Naive thymus-derived CD8-positive, alpha-beta T cell (primary cell): ENCODE measurements around the gene WDR53. TPM values are rescaled to one million over a fixed set of nuclear protein-coding genes. Genes with fewer than 3 reads are reported as not detected.
"Not testable (repeated sequence)": the region's sequence is repeated elsewhere in the genome, so short reads cannot be mapped to it uniquely, and the experiment has no call there.

ENCODE experiments used
- ATAC-seq, 2 donors: fragments of 150-1000 bp; cut with Tn5 transposase in 1 of 2; sonication (Bioruptor Pico), chemical (Tn5 transposase) in 1 of 2; 1 replicate in 1 of 2; 2 replicates in 1 of 2; pipeline ENCODE4 v1.10.0; 2021; ENCODE audit warnings: mild to moderate bottlenecking in 2 of 2, moderate library complexity in 2 of 2
- POLR2A ChIA-PET: fragments of 350-600 bp; sonication (Branson Sonifier 250); formaldehyde crosslinking; loops from one replicate; lab custom pipeline; 2021; ENCODE audit warnings: antibody characterized with exemption; lab: Charles Lee
- DNase-seq, 10 donors: peaks; one replicate each; pipeline versions ENCODE4 v3.0.0 to v3.0.0-alpha.2; 2020 to 2022
- H3K27ac Mint-ChIP-seq, 10 donors: one replicate each; pipeline ENCODE4 v1.8.0; 2020 to 2022; ENCODE audit warnings: mild to moderate bottlenecking in 10 of 10, mixed read lengths in 10 of 10, moderate library complexity in 4 of 10, inconsistent platforms in 1 of 10
- H3K27me3 Mint-ChIP-seq, 5 donors: one replicate each; pipeline ENCODE4 v1.8.0; 2021 to 2022; ENCODE audit warnings: mixed read lengths in 5 of 5
- H3K36me3 Mint-ChIP-seq, 3 donors: one replicate each; pipeline ENCODE4 v1.8.0; 2020 to 2022; ENCODE audit warnings: mixed read lengths in 3 of 3, mild to moderate bottlenecking in 2 of 3, inconsistent platforms in 1 of 3
- H3K4me1 Mint-ChIP-seq, 4 donors: one replicate each; pipeline ENCODE4 v1.8.0; 2021 to 2022; ENCODE audit warnings: mixed read lengths in 4 of 4
- H3K4me3 Mint-ChIP-seq, 10 donors: one replicate each; pipeline ENCODE4 v1.8.0; 2020 to 2022; ENCODE audit warnings: mild to moderate bottlenecking in 10 of 10, mixed read lengths in 10 of 10, moderate library complexity in 6 of 10, inconsistent platforms in 1 of 10
- H3K9me3 Mint-ChIP-seq, 9 donors: one replicate each; pipeline ENCODE4 v1.8.0; 2020 to 2022; ENCODE audit warnings: mixed read lengths in 9 of 9, mild to moderate bottlenecking in 3 of 9, inconsistent platforms in 1 of 9, moderate library complexity in 1 of 9
- polyA plus RNA-seq, 3 donors: library from polyadenylated mRNA; unstranded; fragments of 300-500 nt; fragmentation: Illumina TruSeq; gene quantifications; one replicate each; pipeline ENCODE4 v1.2.3, GENCODE V29; 2021
- total RNA-seq, 8 experiments: library from RNA in 2 of 8; stranded (reverse) in 2 of 8; gene quantifications; one replicate each; pipeline ENCODE4 v1.2.3 and lab custom pipeline; 2021 to 2026

WDR53 gene
- total and polyA plus RNA-seq, 5 experiments from 2014 or later, result 11.8 to 23.0 (median 17.4) TPM

DNA sequence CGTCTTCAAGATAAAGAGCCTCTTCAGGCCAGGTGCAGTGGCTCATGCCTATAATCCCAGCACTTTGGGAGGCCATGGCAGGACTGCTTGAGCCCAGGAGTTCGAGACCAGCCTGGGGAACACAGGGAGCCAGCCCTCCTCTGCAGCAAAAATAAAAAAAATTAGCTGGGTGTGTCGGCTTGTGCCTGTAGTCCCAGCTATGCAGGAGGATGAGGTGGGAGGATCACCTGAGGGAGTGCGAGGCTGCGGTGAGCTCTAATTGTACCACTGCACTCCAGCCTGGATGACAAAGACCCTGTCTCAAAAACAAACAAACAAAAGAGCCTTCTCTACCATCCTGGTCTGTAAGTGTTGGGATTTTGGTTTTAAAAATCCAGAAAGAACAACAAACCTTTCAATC is 11.1 kb downstream of the WDR53 start:
- Mint-ChIP-seq H3K27me3 (no peaks in the 10 kb centered on the region), H3K27ac (no peak overlapping the region), H3K9me3 (no peaks in the 10 kb centered on the region), H3K4me1 (peaks cover 4 to 29% (median 24%) of the 10 kb centered on the region in 4 donors), H3K36me3 (peaks cover 0 to 48% (median 4%) of the 10 kb centered on the region in 3 donors), H3K4me3 (no peak overlapping the region)
- DNase-seq (no peak), ATAC-seq (no peak)
- POLR2A ChIA-PET, result interaction anchor here (0.6 kb wide), 1 partner anchor 17 kb away, joined by 5 read pairs; no protein-coding TSS in a partner anchor

GRCh38 chr3:196555295-196555694 is 13.1 kb downstream of the WDR53 start:
- peaks cover 0 to 40% (median 4%) of the 10 kb centered on the region in 3 donors for H3K36me3 Mint-ChIP-seq
- peak overlapping the region in 3 of 10 donors; percentile 4 to 83 (median 20) for H3K27ac Mint-ChIP-seq
- ATAC-seq (no peak), DNase-seq (no peak)
- H3K4me3 Mint-ChIP-seq, result no peak overlapping the region
- POLR2A ChIA-PET, result interaction anchor here (0.8 kb wide), 1 partner anchor 1181 kb away, joined by 3 read pairs; no protein-coding TSS in a partner anchor
- no peaks in the 10 kb centered on the region for H3K27me3 Mint-ChIP-seq
- peaks cover 0 to 2% (median 0%) of the 10 kb centered on the region in 9 donors for H3K9me3 Mint-ChIP-seq
- H3K4me1 Mint-ChIP-seq, result peaks cover 4 to 23% (median 20%) of the 10 kb centered on the region in 4 donors

DNA sequence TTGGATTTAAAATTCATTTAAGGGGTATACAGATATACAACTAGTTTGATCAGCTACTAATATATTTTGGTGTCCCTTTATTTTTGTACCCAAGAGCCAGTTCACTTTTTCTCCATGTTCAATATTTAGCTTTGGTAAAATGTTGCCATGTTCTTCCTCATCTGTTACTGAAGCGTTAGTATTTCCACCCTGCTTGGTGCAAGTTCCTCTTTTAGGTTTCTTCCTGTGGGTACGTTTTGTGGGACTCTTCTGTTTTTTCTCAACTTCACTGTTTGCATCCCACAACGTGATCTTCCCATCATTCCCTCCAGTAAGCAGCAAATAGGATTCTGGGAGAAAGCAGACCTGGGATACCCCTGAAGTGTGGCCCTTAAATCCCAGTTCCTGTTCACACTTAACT is 14.1 kb downstream of the WDR53 start:
- peak overlapping the region in 4 of 10 donors; percentile 24 to 81 (median 44) for H3K27ac Mint-ChIP-seq
- DNase-seq, result no peak
- H3K9me3 Mint-ChIP-seq, result peaks cover 0 to 6% (median 0%) of the 10 kb centered on the region in 9 donors
- POLR2A ChIA-PET, result no interaction called here
- no peaks in the 10 kb centered on the region for H3K27me3 Mint-ChIP-seq
- no peak for ATAC-seq
- peaks cover 0 to 30% (median 2%) of the 10 kb centered on the region in 3 donors for H3K36me3 Mint-ChIP-seq
- peaks cover 4 to 19% (median 10%) of the 10 kb centered on the region in 4 donors for H3K4me1 Mint-ChIP-seq
- no peak overlapping the region for H3K4me3 Mint-ChIP-seq

DNA sequence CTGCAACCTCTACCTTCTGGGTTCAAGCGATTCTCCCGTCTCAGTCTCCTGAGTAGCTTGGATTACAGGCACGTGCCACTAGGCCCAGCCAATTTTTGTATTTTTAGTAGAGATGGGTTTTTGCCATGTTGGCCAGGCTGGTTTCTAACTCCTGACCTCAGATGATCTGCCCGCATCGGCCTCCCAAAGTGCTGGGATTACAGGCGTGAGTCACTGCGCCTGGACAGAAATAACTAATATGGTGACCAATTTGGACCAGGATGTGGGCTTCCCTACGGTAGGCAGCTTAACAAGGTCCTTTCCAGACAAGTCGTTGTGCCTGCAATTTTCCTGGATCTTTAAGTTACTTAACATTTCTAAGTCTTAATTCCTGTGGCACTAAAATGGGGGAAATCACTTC is 14.8 kb downstream of the WDR53 start:
- no peak for ATAC-seq
- H3K4me3 Mint-ChIP-seq, result no peak overlapping the region
- POLR2A ChIA-PET, result no interaction called here
- peak overlapping the region in 1 of 10 donors; percentile 11 for H3K27ac Mint-ChIP-seq
- no peak for DNase-seq
- H3K36me3 Mint-ChIP-seq, result peaks cover 0 to 26% (median 2%) of the 10 kb centered on the region in 3 donors
- peaks cover 0 to 6% (median 0%) of the 10 kb centered on the region in 9 donors for H3K9me3 Mint-ChIP-seq
- no peaks in the 10 kb centered on the region for H3K27me3 Mint-ChIP-seq
- H3K4me1 Mint-ChIP-seq, result peaks cover 4 to 19% (median 5%) of the 10 kb centered on the region in 4 donors

GRCh38 chr3:196552253-196552652 is 16.1 kb downstream of the WDR53 start:
- peaks cover 4 to 21% (median 4%) of the 10 kb centered on the region in 3 donors for H3K36me3 Mint-ChIP-seq
- H3K27me3 Mint-ChIP-seq, result no peaks in the 10 kb centered on the region
- ATAC-seq (no peak), DNase-seq (no peak)
- POLR2A ChIA-PET, result no interaction called here
- no peak overlapping the region for H3K27ac Mint-ChIP-seq
- peaks cover 0 to 14% (median 4%) of the 10 kb centered on the region in 9 donors for H3K9me3 Mint-ChIP-seq
- H3K4me1 Mint-ChIP-seq, result peaks cover 3 to 19% (median 5%) of the 10 kb centered on the region in 4 donors
- no peak overlapping the region for H3K4me3 Mint-ChIP-seq

DNA sequence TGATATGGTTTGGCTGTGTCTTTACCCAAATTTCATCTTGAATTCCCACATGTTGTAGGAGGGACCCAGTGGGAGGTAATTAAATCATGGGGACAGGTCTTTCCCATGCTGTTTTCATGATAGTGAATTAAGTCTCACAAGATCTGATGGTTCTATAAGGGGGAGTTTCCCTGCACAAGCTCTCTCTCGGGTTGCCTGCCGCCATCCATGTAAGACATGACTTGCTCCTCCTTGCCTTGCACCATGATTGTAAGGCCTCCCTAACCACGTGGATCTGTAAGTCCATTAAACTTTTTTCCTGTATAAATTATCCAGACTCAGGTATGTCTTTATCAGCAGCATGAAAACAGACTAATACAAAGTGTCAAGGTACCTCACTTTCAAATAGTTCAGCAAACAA is 18.2 kb downstream of the WDR53 start:
- Mint-ChIP-seq H3K36me3 (peaks cover 4 to 15% (median 4%) of the 10 kb centered on the region in 3 donors), H3K9me3 (peaks cover 0 to 16% (median 4%) of the 10 kb centered on the region in 9 donors), H3K4me1 (peaks cover 0 to 15% (median 0%) of the 10 kb centered on the region in 4 donors)
- H3K27ac Mint-ChIP-seq, POLR2A ChIA-PET, DNase-seq, ATAC-seq, H3K27me3 Mint-ChIP-seq, H3K4me3 Mint-ChIP-seq: not testable (repeated sequence)

- H3K4me1 Mint-ChIP-seq, H3K27me3 Mint-ChIP-seq, H3K27ac Mint-ChIP-seq, DNase-seq, ATAC-seq: not testable (repeated sequence)
- peaks cover 0 to 16% (median 4%) of the 10 kb centered on the region in 9 donors for H3K9me3 Mint-ChIP-seq
- peaks cover 3 to 11% (median 4%) of the 10 kb centered on the region in 3 donors for H3K36me3 Mint-ChIP-seq
- POLR2A ChIA-PET, result interaction anchor here (0.6 kb wide), 1 partner anchor 156 kb away, joined by 3 read pairs; no protein-coding TSS in a partner anchor
- H3K4me3 Mint-ChIP-seq, result peak overlapping the region in 1 of 10 donors; percentile 33
Observed at GRCh38 chr3:196549312-196549711, 19.0 kb downstream of the WDR53 start.

- H3K4me3 Mint-ChIP-seq, result no peak overlapping the region
- H3K4me1 Mint-ChIP-seq, result no peaks in the 10 kb centered on the region
- no peak for ATAC-seq
- no peak for DNase-seq
- H3K27me3 Mint-ChIP-seq, result peaks cover 0 to 3% (median 0%) of the 10 kb centered on the region in 5 donors
- H3K9me3 Mint-ChIP-seq, result peaks cover 0 to 16% (median 4%) of the 10 kb centered on the region in 9 donors
- POLR2A ChIA-PET, result no interaction called here
- peaks cover 2 to 4% (median 2%) of the 10 kb centered on the region in 3 donors for H3K36me3 Mint-ChIP-seq
- no peak overlapping the region for H3K27ac Mint-ChIP-seq
Observed at GRCh38 chr3:196547067-196547466, 21.3 kb downstream of the WDR53 start.

DNA sequence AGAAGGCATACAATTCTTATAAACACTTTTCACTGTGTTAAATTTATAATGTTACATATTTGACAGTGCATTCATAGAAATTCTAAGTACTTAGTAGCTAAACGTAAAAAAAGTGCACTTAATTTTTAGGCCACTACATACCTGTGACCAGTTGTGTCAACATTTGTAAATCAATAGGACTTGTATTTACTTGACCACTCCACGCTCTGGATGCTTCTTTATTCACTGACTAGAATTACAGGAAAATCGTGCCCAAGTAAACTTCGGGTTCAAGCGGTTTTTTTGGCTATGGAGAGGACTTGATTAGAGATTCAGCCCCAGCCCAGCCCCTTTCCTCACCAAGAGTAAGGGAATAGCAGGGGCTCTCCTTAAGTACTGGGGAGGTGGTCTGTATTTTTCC is 21.8 kb downstream of the WDR53 start:
- no peak for ATAC-seq
- POLR2A ChIA-PET, result no interaction called here

DNA sequence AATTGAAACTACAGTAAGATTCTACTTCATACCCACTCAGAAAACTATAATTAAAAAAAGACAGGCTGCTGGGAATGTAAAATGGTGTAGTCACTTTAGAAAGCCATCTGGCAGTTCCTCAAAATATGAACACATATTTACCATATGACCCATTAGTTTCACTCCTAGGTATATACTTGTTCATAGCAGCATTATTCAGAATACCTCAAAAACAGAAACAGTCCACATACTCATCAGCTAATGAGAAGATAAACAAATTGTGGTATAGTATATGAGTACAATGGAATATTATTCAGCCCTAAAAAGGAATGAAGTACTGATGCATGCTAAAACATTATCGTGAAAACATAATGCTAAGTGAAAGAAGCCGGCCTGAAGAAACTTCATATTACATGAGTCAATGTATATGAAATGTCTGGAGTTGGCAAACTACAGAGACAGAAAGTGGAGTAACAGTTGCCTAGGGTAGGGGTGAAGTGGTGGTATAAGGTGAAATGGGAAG is 23.8 kb downstream of the WDR53 start:
- POLR2A ChIA-PET, result no interaction called here
- H3K4me1 Mint-ChIP-seq, result no peaks in the 10 kb centered on the region
- H3K4me3 Mint-ChIP-seq, result no peak overlapping the region
- H3K36me3 Mint-ChIP-seq, result peaks cover 0 to 4% (median 2%) of the 10 kb centered on the region in 3 donors
- H3K9me3 Mint-ChIP-seq, result peaks cover 0 to 10% (median 4%) of the 10 kb centered on the region in 9 donors
- DNase-seq (no peak), ATAC-seq (no peak)
- no peak overlapping the region for H3K27ac Mint-ChIP-seq
- peaks cover 0 to 3% (median 0%) of the 10 kb centered on the region in 5 donors for H3K27me3 Mint-ChIP-seq

More for the DNA sequence above, 21.8 kb downstream of the WDR53 start:
- Mint-ChIP-seq H3K36me3 (peaks cover 0 to 4% (median 2%) of the 10 kb centered on the region in 3 donors), H3K4me1 (no peaks in the 10 kb centered on the region), H3K27me3 (peaks cover 0 to 3% (median 0%) of the 10 kb centered on the region in 5 donors), H3K27ac (no peak overlapping the region), H3K4me3 (no peak overlapping the region), H3K9me3 (peaks cover 0 to 16% (median 4%) of the 10 kb centered on the region in 9 donors)
- no peak for DNase-seq

GRCh38 chr3:196541684-196542445 is 26.5 kb downstream of the WDR53 start:
- POLR2A ChIA-PET, result interaction anchor here (0.8 kb wide), 1 partner anchor 14 kb away, joined by 3 read pairs; no protein-coding TSS in a partner anchor
- Mint-ChIP-seq H3K27me3 (peaks cover 0 to 5% (median 1%) of the 10 kb centered on the region in 5 donors), H3K4me1 (no peaks in the 10 kb centered on the region), H3K27ac (no peak overlapping the region), H3K36me3 (no peaks in the 10 kb centered on the region), H3K4me3 (no peak overlapping the region), H3K9me3 (no peaks in the 10 kb centered on the region)
- DNase-seq (no peak), ATAC-seq (no peak)

DNA sequence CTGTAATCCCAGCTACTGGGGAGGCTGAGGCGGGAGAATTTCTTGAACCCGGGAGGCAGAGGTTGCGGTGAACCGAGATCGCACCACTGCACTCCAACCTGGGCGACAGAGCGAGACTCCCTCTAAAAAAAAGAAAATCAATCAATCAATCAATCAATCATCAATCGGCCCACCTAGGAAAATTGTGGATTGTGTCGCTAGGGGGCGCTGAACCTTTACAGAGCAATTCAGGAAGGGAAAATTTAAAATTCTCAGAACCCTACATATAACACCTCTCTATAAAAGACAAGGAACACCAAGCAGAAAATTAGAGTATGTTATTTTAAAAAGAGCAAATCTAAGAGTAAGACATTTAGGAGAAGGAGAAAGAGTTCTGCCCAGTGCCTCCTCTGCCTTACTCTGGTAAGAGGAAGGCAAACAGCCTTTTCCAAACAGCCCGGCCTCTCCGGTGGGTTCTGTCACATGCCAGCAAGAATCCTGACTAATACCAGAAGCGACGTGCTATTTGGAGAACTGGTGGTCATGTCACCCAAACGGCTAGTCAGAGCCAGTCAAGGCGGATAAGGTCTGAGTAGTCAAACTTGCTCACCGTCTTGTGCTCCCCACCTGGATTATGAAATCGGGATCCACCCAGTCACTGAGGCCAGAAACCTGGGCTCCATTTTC is 30.9 kb downstream of the WDR53 start:
- H3K9me3 Mint-ChIP-seq, result no peaks in the 10 kb centered on the region
- no peak overlapping the region for H3K27ac Mint-ChIP-seq
- DNase-seq (peak; percentile 17 to 74 (median 46)), ATAC-seq (no peak)
- no peaks in the 10 kb centered on the region for H3K36me3 Mint-ChIP-seq
- POLR2A ChIA-PET, result no interaction called here
- no peaks in the 10 kb centered on the region for H3K4me1 Mint-ChIP-seq
- H3K27me3 Mint-ChIP-seq, result peaks cover 0 to 6% (median 3%) of the 10 kb centered on the region in 5 donors
- H3K4me3 Mint-ChIP-seq, result no peak overlapping the region
